Neutrophil (primary cell): ENCODE results near the gene ARPC2.
A peak's percentile ranks its signal among the peaks of the same experiment; 100 is the strongest.

Source experiments
- H3K27ac ChIP-seq: fragments of 200-600 bp; sonication (generic); 2 replicates; pipeline ENCODE4 v1.5.1; 2016; ENCODE audit warnings: mild to moderate bottlenecking, moderate library complexity
- H3K27me3 ChIP-seq: fragments of 200-600 bp; sonication (generic); 2 replicates; pipeline ENCODE4 v1.6.0; 2016; ENCODE audit warnings: mild to moderate bottlenecking
- H3K36me3 ChIP-seq: fragments of 200-600 bp; sonication (generic); 2 replicates; pipeline ENCODE4 v1.5.1; 2017
- H3K4me1 ChIP-seq, 2 experiments: fragments of 200-600 bp in 1 of 2; sonication (generic) in 1 of 2; 1 replicate in 1 of 2; 2 replicates in 1 of 2; pipeline versions ENCODE4 v1.5.1 to v1.6.1; 2013 to 2016; ENCODE audit warnings: low read depth in 1 of 2, low read length in 1 of 2, mild to moderate bottlenecking in 1 of 2, moderate library complexity in 1 of 2; ENCODE audit not compliant: control insufficient read depth in 1 of 2, insufficient read depth in 1 of 2
- H3K4me3 ChIP-seq, 2 experiments: fragments of 200-600 bp in 1 of 2; sonication (generic) in 1 of 2; 1 replicate in 1 of 2; 2 replicates in 1 of 2; pipeline ENCODE4 v1.5.1; 2013 to 2016; ENCODE audit warnings: low read depth in 1 of 2, low read length in 1 of 2, mild to moderate bottlenecking in 1 of 2, moderate library complexity in 1 of 2
- H3K9me3 ChIP-seq: fragments of 200-600 bp; sonication (generic); 2 replicates; pipeline ENCODE4 v1.5.1; 2016
- TF ChIP-seq, protein P1 (sequence below): fragments of 200-600 bp; sonication (generic); IDR thresholded peaks from 2 replicates; pipeline ENCODE4 v1.5.1; 2016; ENCODE audit warnings: antibody characterized with exemption

Gene ARPC2

DNA sequence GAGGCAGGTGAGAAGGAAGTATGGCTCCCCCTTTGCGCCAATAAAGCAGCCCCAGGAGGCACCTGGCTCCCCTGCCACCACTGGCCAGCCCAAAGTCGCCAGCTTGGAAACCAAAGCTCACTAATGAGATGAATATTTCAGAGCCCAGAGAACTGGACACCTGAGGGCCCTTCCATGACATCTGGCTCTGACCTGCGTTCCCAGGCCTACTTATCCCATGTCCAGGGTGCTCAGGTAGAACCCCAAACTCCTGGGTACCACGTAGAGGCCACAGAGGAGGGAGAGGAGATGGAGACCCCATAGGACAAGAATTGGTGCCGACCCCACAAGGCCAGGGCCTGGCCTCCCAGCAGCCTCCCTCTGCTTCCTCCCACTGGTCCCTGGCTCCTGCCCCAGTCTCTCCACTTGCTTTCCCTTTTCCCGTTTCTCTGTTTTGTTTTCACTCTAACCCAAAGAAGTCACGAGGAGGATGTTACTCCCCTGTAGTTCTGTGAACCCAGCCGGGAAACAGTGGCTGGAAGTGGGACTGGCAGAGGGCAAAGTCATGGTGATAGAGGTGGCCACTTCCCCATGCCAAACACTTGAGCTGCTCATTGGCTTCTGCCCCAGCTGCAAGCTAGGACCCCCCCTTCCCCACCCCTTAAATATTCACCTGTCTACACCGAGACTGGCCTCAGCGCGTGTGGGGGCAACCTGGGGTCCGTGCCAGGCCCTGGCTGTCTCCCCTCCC is 74.5 kb downstream of the ARPC2 start:
- no peaks in the 10 kb centered on the region for H3K9me3 ChIP-seq
- peak overlapping the region; percentile 96 for H3K27ac ChIP-seq
- H3K36me3 ChIP-seq = no peaks in the 10 kb centered on the region
- no peaks in the 10 kb centered on the region for H3K27me3 ChIP-seq
- TF ChIP-seq, protein P1, sequence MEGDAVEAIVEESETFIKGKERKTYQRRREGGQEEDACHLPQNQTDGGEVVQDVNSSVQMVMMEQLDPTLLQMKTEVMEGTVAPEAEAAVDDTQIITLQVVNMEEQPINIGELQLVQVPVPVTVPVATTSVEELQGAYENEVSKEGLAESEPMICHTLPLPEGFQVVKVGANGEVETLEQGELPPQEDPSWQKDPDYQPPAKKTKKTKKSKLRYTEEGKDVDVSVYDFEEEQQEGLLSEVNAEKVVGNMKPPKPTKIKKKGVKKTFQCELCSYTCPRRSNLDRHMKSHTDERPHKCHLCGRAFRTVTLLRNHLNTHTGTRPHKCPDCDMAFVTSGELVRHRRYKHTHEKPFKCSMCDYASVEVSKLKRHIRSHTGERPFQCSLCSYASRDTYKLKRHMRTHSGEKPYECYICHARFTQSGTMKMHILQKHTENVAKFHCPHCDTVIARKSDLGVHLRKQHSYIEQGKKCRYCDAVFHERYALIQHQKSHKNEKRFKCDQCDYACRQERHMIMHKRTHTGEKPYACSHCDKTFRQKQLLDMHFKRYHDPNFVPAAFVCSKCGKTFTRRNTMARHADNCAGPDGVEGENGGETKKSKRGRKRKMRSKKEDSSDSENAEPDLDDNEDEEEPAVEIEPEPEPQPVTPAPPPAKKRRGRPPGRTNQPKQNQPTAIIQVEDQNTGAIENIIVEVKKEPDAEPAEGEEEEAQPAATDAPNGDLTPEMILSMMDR = no peak
- peak overlapping the region; percentile 86 to 95 for H3K4me3 ChIP-seq
- peaks cover 81 to 82% of the 10 kb centered on the region in 2 experiments for H3K4me1 ChIP-seq

DNA sequence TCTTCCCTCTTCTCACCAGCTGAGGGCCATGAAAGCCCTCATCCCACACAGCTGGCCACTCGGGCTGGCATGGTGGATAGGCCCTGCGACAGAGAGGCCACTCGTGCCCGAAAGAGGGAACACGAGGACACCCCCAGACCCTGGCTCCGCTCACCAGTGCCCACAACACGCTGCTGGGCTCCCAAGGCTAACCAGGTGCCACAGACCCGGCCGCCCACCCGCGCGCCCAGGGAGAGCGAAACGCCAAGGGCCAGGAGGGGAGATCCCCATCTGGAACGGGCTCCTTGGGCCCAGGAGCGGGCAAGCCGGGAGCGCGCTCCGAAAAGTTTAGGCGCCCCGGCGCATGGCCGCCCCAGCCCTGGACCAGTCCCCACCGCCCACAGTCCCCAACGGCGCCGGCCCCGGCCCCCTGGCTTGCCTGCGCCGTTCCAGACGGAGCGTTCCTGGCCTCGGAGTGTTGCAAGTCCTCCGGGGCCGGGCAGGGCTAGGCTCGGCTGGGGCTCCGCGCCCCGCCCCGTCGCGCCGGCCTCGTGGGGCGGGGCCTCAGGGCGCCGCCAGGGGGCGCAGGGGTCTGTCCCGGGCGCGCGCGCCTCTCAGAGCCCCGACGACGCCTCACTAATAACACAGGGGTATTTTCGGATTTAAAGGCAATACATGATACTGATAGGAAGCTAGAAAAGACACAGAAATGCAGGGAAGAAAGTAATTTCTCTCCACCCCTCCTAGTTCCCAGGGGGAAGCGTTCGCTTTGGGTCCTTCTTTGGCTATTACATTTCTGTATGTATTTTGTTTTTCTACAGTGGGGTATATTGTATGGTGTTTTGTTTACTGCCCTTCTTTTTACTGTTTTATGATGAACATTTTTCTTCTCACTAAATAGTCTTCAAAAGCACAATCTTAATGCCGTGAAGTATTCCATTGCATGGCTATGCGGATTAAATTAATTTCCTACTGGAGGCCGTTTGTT is 75.3 kb downstream of the ARPC2 start, which contains the start of gene TMBIM1:
TMBIM1 (minus strand) TSS at position 456 of the 967 bp plus-strand sequence. CDS start 10,362 bp downstream, outside the sequence.
- TF ChIP-seq, protein P1 = peak; percentile 92
- Histone ChIP-seq H3K36me3 (no peaks in the 10 kb centered on the region), H3K27me3 (no peaks in the 10 kb centered on the region), H3K4me1 (peaks cover 72 to 74% of the 10 kb centered on the region in 2 experiments), H3K9me3 (no peaks in the 10 kb centered on the region), H3K27ac (peak within 1 kb of the TSS; percentile 96), H3K4me3 (peak within 1 kb of the TSS; percentile 86 to 95)

DNA sequence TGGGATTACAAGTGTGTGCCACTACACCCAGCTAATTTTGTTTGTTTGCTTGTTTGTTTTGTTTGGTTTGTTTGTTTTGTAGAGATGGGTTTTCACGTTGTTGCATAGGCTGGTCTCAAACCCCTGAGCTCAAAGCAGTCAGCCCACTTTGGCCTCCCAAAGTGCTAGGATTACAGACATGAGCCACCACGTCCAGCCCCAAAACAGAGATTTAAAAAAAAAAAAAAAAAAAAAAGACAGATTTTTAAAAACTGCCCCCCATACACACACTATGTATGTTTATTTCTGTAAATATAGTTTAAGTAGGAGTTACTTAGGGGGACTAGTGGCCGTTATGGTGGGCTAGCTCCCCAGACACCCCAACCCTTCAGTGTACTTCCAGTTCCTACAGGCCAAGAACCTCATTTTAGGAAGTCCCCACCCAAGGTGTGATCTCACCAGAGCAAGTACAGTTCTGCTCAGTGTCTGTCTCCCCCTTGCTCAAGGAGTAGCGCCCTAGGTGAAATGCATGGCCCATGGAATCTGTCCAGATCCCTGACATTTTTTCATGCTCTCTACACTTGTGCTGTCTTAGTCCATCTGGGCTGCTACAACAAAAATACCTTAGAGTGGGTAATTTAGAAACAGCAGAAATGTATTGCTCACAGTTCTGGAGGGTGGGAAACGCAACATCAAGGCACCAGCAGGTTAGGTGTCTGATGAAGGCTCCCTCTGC is 76.9 kb downstream of the ARPC2 start:
- Histone ChIP-seq H3K27me3 (no peaks in the 10 kb centered on the region), H3K27ac (peak overlapping the region; percentile 96), H3K4me1 (peaks cover 57 to 58% of the 10 kb centered on the region in 2 experiments), H3K36me3 (no peaks in the 10 kb centered on the region), H3K9me3 (no peaks in the 10 kb centered on the region), H3K4me3 (peak overlapping the region; percentile 29 to 95)
- TF ChIP-seq, protein P1 = no peak

DNA sequence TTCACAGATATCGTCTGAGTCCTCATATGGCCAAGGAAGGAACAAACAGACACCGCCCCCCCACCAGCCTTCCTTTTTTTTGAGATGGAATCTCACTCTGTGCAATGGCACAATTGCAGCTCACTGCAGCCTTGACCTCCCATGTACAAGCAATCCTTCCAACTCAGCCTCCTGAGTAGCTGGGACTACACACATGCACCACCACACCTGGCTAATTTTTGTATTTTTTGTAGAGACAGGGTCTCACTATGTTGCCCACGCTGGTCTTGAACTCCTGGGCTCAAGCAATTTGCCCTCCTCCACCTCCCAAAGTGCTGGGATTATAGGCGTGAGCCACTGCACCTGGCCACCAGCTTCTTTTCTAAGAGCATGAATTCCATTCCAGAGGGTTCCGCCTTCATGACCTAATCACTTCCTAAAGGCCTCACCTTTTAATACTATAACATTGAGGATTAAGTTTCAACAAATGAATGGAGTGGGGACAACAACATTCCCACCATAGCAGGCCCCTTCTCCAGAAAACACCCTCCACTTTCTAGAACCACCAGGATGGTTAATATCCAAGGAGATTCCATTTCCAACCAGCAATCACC is 77.5 kb downstream of the ARPC2 start:
- Histone ChIP-seq H3K27me3 (no peaks in the 10 kb centered on the region), H3K27ac (peak overlapping the region; percentile 96), H3K36me3 (no peaks in the 10 kb centered on the region), H3K4me1 (peaks cover 50 to 52% of the 10 kb centered on the region in 2 experiments), H3K9me3 (no peaks in the 10 kb centered on the region), H3K4me3 (peak overlapping the region; percentile 9 to 29)
- TF ChIP-seq, protein P1 = no peak

DNA sequence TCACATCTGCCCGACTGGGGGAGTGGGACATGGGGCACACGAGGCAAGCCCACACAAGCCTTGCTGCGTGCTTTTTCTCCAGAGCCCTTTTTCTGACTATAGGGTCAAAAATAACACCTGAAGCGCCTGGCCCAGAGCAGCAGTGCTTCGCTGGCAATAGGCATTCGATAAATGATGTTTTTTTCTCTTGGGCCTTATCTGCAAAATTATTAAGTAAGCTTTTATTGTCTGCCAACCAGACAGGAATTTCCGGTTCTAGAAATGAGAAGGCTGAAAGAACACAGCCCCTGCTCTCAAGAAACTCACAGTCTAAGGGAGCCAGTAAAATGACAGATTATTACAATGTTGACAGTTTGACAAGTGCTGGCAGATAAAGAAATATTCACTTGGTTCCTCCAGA is 78.0 kb downstream of the ARPC2 start:
- TF ChIP-seq, protein P1 = no peak
- Histone ChIP-seq H3K27ac (no peak overlapping the region), H3K4me1 (peaks cover 45 to 47% of the 10 kb centered on the region in 2 experiments), H3K4me3 (no peak overlapping the region), H3K27me3 (no peaks in the 10 kb centered on the region), H3K9me3 (no peaks in the 10 kb centered on the region), H3K36me3 (no peaks in the 10 kb centered on the region)
